ENCODE measurements around the gene LARP6.
"Not testable (repeated sequence)": the region's sequence is repeated elsewhere in the genome, so short reads cannot be mapped to it uniquely, and the experiment has no call there.

LARP6 gene

DNA sequence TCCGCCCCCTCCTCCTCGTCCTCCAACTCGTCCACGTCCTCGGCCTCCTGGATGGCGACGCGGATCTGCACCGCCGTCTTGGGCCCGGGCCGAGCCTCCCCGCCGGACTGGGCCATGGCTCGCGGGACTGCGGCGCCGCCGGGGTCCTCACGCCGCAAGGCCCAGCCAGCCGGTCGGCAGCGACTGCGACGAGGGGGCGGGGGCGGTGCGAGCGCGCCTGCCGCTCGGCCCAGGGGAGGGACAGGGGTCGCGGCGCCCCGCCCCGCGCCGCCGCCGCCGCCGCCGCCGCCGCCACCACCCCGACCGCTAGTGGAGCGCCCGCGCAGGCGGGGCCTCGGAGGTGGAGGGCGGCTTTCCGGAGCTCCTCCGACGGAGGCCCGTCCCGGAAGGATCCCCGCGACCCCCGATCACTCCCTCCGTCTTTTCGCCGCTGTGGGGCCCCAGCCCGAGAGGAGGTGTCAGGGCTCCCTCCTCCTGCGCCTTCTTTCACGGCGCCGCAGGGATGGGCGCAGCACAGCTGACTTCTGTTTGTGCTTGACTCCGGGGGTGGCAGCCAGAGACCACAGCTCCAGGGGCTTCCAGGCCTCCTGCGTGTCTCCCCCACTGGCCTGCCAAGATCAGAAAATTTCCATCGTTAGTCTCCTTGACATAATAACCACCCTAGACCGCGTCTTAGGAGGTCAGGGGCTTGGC is at the start of gene LARP6:
LARP6 (minus strand) TSS at position 185 of the 693 bp plus-strand sequence; CDS start at position 116, 69 bp downstream.
- peak in 1 of 2 donors; percentile 1 for DNase-seq (ENCODE audit: low read depth in 2 of 2)

DNA sequence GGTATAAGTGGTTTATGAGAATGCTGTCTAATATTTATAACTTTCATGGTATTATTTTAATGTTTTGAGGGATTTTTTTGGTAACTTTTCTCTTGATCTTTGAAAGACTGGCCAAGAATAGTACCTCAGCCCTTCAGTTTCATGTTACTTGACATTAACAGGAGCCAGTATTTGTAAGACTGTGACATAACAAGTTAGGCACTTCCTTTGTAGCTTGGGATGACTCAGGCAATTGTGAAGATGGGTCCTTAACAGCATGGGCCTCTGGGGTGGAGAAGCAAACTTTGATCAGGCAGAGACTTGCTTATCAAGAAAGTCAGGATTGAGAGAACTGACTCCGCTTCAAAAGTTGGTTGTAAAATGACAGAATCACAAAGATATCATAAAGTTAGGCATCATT is 48.1 kb upstream of the LARP6 start:
- no peak for DNase-seq (ENCODE audit: low read depth in 2 of 2)

DNA sequence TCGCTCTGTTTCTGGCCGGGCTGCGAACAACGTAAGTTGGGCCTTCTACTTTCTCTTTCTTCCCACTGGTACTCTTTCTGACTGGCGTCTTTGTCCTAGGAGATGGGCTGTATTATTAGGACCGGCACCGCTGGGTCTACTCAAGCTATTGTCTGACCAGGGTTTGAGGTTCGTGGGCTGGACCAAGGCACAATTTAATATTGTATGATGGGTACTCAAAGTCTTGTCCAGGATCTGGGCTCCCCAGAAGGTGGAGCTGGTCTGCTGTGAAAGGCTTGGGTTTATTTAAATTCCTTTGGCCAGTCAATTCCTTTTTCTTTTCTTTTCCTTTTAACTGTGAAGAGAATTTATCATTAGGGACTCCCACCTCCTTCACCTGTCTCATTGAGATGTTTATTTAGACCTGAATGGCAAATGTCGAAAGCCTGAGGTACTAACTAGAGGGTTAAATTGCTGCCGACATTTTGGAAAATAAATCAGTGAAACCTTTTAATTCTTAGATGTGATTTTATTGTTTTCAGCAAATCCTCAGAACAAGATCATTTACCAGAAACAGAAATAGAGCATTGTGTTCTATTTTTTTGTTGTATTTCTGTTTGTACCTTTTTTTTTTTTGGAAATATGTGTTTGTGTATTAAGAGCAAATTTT is 39.1 kb upstream of the LARP6 start:
- DNase-seq (ENCODE audit: low read depth in 2 of 2), result no peak

DNA sequence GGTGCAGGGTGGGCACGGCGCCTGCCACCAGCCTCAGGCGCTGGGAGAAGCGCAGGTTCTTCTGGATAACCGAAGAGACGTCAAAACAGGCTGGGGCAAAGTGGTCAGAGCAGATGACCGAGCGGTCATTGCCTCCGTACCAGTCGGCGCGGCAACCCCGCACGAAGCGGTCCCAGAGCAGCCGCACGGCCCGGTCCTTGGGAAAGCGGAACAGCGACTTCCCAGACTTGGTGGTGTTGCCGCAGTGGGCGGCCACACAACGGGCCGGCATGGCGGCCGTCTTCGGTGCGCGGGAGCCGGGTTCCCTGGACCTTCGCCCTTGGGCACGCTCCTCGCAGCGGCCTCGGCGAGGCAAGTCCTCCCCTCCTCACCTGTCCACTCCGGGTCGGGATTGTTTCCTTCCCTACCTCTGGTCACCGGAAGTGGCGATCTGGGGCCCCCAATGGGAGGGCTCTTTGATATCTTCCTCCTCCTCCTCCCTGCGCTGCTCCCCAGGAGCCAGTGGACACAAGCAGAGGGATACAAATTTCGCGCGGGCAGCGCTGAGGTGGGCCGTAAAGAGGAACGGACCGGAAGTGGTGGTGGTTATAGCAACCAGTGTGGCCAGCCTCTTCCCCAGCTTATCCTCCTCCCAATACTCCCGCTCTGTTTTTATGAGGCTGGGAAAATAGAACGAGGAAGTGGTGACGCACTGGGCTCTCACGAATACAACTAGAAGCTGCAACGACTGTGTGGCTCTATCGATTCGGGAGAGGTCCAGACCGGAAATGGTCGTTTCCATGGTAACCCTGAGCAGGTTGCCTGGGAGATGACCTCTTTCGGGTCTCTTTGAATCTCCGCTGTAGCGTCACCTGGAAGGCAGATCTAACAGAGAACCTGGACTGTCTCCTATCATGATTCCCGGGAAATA is 38.3 kb upstream of the LARP6 start, which contains the start of the genes LRRC49 and THAP10:
LRRC49 (plus strand) TSS at position 825 of the 910 bp plus-strand sequence; CDS start at position 894, 69 bp downstream.
THAP10 (minus strand) TSS at position 432 of the 910 bp plus-strand sequence; CDS start at position 271, 161 bp downstream.
- peak in 1 of 2 donors; percentile 29 for DNase-seq (ENCODE audit: low read depth in 2 of 2)

DNA sequence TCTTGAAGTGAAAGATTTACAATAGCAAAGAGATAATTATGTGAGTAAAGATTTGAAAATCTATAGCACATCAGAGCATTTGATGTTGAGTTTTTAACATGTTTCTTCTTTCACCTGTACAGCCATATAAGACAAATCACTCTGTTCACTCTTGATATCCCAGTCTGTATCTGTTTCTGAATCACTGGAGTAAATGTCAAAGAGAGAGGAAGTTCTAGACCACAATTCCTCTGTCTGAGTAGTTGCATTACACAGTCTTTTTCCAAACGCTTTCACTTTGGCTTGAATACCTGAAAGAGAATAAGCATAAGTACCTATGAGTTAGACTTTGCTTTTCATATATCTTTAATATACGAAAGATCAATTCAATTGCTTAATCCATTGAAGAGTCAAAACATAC is 28.4 kb upstream of the LARP6 start:
- no peak for DNase-seq (ENCODE audit: low read depth in 2 of 2)

DNA sequence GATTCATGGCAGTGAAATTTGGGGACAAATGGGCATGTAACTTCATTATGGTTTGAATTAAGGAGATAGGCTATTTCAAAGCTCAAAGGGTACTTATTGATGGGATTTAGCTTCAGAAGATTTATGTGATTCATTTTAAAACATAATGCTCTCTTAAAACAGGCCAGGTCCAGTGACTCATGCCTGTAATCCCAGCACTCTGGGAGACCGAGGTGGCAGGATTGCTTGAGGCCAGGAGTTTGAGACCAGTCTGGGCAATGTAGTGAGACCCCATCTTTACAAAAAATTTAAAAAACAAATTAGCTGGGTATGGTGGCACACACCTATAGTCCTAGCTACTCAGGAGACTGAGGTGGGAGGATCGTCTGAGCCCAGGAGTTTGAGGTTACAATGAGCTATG is 26.8 kb upstream of the LARP6 start:
- DNase-seq (ENCODE audit: low read depth in 2 of 2), result no peak

DNA sequence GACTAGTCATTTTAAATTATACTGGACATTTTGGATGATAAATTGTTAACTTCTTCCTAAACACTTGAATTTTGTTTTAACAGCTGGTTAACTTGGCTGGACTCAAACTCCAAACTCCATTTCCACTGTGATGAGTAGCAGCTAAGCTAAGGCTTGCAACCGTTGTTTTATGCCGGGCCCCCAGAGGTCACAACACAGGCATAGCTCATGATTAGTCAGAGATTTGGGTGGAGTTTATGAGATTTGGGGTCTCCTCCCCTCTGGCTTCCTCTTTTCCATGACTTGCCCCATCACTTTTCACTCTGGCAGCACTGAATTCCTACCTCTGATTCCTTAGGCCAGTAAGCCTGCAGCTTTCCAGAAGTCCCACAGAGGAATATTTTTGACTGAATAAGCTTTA is 25.4 kb upstream of the LARP6 start:
- no peak for DNase-seq (ENCODE audit: low read depth in 2 of 2)

DNA sequence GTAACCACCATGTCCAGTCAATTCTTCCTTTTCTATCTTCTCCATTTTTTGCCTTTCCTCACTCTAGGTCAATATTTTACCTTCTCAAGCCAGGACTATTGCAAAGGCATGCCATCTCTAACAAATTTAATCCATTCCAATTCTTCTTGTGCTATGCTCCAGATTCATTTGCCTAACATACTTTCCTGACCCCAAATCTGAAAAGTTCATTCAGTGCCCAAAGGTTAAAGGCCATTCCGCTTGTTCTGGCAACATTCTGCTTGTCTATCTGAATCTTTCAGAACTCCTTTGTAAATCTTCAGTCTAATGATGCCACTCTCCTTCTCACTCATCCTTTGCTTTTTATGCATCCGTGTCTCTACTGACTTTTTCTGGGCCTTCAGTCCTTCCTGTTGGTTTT is 22.7 kb upstream of the LARP6 start:
- no peak for DNase-seq (ENCODE audit: low read depth in 2 of 2)

DNA sequence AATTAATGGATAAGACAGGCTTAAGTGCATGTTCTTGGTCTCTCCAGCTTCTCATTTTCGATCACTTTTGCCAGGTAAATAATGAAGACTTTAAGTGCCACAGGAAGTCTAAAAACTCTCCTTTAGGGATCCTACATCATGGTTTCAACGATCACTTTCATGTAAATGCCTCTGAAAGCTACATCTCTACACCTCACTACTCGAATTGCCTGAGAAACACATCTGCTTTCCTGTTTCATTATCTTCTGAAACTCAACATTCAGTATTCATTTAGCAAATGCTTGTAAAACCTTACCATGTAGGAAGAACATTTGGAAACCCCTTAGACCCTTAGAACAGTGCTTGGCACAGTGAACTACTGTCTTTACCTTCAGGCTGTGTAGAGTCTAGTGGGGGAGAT is 22.1 kb upstream of the LARP6 start:
- no peak for DNase-seq (ENCODE audit: low read depth in 2 of 2)

DNA sequence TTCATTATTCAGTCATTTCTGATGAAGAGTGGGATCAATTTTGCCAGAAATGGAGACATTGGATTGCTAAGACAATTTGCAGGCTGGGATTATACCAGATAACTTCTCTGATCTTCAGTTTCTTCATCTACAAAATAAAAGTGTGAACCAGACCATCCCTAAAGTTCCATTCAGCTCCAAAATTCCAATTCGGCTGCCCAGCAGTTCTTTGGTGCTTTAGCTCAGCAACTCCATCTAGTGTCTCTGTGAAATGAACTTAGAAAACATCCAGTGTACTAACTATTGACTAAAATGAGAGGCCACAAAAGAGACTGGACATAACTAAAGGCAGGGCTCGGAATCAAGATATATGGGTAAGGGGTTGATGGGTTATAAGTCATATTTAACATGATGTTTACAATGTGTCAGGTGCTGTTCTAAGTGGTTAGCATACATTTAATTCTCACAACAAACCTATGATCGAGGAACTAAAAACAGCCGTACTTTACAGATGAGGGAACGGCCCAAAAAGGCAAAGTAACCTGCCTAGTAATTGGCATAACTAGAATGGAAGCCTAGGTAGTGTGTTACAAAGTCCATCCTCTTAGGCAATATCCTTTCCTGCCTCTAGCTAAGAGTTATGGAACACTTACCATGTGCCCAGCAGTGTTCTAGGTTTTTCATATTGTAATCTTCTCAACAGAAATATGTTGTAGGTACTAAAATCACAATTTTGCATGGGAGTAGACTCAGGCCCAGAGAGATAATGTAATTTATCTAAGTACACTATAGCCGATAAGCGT is 21.2 kb upstream of the LARP6 start:
- no peak for DNase-seq (ENCODE audit: low read depth in 2 of 2)

DNA sequence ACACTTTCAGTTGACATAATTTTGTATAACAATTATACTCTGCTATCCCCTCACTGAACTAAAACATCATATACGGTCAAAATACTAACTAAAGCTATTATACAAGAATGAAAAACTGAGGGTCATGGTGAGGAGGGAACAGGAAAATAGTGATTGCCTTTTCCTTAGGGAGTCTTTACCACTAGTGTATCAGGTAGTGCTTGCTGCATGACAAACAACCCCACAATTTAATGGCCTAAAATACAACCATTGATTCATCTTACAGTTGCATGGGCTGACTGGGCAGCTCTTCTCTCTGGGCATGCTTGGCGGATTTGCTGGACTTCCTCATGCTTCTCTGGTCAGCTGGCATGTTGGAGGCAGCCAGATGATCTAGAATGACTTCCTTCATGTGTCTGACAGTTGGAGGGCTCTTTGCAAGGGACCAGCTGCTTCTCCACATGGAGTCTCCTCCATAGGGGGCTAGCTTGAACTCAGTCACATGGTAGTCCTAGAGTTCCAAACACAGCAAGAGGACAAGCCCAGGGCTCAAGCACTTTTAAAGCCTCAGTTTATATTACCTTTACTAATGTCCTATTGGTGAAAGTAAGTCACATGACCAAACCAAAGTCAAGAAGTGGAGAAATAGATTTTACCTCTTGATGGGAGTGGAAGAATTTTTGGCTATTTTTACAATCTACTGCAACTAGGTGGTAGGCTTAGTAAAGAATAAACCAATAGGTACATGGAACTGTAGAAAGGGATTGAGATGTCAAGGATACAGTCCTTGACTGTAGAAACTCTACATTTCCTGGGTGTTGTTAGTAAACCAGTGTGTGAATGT is 19.5 kb upstream of the LARP6 start:
- DNase-seq (ENCODE audit: low read depth in 2 of 2), result no peak

DNA sequence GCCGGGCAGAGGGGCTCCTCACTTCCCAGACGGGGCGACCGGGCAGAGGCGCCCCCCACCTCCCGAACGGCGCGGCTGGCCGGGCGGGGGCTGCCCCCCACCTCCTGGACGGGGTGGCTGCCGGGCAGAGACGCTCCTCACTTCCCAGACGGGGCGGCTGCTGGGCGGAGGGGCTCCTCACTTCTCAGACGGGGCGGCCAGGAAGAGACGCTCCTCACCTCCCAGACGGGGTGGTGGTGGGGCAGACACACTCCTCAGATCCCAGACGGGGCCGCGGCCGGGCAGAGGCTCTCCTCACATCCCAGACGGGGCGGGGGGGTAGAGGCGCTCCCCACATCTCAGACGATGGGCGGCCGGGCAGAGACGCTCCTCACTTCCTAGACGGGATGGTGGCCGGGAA is 17.5 kb upstream of the LARP6 start:
- DNase-seq (ENCODE audit: low read depth in 2 of 2), result not testable (repeated sequence)

DNA sequence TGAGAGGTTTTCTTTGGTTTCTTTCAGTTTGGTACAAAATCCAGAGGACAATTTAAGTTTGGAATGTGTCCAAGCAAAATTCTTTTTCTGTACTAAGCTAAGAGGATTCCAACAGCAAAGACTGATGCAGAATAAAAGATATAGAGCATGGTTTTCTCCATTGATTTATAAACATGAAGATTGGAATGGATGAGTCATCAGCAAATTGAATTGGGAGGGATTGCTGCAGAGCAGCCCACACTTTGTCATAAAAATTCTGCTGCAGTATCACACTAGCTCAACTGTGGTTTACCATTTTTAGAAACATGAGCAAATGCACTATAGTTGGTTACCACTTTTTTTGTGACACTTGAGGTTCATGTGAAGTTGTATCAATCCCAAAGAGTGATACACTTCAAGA is 16.1 kb upstream of the LARP6 start:
- no peak for DNase-seq (ENCODE audit: low read depth in 2 of 2)

DNA sequence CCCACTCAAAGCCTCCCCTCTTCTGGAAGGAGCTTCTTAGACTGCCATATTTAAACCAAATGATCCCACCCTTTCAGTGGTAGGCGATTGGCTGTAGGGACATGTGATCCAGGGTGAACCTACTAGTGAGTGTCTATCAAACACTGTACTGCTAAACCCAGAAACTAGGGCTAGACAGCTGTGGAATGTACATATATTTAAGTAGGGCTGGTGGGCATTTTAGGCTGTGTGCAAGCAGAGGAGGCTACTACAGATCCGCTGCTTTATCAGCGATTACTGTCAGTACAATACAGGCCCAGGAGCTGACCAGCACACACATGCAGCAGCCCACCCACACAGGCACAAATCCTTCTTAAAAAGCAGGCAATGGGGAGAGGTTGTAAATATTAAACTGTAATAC is 15.4 kb upstream of the LARP6 start:
- no peak for DNase-seq (ENCODE audit: low read depth in 2 of 2)

DNA sequence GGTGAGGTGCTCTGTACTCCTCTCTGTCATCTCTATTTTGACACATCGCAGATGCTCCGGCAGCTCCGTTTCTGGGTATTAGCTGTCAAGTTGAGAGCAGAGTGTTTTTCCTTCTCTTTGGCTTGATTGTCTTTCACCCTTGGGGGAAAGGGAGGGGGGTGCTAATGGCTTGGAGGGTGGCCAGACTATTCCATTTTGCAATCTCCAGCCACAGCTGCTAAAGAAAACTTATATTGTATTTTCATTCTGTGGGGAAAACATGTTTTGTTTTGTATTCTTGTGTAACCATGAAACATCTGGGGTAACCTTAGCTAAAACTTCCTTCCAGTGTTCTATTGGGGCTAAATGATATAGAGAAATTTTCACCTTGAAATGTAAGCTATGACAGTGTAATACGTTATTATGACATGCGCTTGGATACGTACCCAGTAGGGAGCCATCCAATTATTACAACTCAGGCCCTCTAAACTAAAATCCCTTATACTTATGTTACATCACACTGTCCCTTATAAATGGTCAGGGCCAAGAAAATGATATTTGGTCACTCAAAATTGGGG is 14.0 kb upstream of the LARP6 start:
- no peak for DNase-seq (ENCODE audit: low read depth in 2 of 2)

DNA sequence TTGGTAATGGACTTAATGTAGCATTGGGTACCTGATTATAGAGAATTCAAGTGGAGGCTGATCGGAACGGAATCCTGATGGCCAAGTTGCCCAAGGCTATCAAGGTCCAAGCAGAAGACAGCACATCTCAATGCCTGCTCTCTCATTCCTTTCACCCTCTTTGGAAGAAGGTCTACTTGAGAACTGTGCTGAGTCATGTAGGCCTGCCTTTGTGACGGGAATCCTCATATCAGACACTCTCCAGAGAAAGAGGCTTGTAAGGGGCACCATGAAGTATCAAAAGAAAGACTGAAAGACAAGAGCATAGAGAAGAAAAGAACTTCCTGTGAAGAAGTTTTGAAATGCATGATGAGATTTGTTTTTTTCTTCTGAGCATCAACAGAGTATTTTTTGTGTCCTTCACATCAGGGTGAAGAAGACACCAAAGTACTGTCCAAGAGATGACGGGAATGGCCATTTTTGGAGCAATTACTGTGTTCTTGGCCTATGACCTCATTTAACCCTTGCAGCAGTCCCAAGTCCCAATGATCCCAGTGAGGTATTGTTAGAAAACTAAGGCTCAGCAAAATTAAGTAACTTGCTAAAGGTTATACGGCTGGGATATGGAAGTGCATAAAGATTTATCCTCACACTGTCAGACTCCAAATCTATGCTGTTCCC is 13.2 kb upstream of the LARP6 start:
- no peak for DNase-seq (ENCODE audit: low read depth in 2 of 2)

DNA sequence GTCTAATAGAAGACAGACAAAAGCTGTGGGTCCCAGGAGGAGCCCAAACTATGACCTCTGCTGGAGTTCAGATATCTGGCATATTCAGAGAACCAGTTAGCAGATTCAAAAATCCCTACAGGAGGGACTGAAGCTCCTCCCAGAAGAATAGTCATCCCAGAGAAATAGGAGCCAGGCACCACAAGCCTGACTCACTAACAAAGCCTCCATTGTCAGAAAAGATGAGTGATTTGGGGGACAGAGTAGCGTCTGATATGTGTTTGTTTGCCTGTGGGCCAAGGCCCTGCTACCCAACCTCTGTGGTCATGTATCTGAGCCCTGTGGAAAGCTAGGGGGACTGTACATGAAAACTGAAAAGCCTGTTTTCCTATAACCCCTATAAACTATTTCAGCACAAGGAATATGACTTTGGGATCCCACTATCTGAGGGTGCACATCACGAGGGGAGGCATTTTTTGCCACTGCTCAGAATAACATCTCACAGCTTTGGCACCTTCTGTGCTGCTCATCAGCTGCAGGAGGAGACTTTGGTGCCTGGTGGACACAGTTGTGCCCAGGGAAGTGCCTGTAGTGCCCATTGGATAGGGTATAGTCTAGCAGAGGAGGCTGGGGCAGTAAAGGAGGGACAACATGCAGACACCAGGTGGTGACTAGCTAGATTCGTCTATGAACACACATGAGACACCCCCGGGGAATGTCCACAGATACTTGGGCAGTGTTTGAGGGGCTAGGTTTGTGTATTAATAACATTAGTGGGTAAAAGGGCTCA is 9.7 kb upstream of the LARP6 start:
- DNase-seq (ENCODE audit: low read depth in 2 of 2), result no peak

DNA sequence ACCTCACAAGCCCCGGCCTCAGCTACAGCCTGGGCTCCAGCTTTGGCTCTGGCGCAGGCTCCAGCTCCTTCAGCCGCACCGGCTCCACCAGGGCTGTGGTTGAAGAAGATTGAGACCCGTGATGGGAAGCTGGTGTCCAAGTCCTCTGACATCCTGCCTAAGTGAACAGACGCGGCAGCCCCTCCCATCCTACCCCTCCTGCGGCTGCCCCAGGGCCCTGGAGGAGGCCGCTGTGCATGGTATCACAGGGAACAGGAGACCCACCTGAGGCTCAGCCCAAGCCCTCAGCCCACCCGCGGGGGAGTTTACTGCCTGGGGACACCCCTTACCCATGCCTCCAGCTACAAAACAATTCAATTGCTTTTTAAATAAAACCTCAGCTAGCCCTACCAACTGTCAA is 6.0 kb upstream of the LARP6 start:
- no peak for DNase-seq (ENCODE audit: low read depth in 2 of 2)

DNA sequence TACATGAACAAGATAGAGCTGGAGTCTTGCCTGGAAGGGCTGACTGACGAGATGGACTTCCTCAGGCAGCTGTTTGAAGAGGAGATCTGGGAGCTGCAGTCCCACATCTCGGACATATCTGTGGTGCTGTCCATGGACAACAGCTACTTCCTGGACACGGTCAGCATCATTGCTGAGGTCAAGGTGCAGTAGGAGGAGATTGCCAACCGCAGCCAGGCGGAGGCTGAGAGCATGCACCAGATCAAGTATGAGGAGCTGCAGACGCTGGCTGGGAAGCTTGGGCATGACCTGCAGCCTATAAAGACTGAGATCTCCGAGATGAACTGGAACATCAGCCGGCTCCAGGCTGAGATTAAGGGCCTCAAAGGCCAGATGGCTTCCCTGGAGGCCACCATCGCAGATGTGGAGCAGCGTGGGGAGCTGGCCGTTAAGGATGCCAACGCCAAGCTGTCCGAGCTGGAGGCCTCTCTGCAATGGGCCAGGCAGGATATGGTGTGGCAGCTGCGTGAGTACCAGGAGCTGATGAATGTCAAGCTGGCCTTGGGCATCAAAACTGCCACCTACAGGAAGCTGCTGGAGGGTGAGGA is 5.5 kb upstream of the LARP6 start:
- DNase-seq (ENCODE audit: low read depth in 2 of 2), result no peak
